ENCODE data around the gene LPAR2.
"Not testable (repeated sequence)": the region's sequence is repeated elsewhere in the genome, so short reads cannot be mapped to it uniquely, and the experiment has no call there.

The LPAR2 gene

DNA sequence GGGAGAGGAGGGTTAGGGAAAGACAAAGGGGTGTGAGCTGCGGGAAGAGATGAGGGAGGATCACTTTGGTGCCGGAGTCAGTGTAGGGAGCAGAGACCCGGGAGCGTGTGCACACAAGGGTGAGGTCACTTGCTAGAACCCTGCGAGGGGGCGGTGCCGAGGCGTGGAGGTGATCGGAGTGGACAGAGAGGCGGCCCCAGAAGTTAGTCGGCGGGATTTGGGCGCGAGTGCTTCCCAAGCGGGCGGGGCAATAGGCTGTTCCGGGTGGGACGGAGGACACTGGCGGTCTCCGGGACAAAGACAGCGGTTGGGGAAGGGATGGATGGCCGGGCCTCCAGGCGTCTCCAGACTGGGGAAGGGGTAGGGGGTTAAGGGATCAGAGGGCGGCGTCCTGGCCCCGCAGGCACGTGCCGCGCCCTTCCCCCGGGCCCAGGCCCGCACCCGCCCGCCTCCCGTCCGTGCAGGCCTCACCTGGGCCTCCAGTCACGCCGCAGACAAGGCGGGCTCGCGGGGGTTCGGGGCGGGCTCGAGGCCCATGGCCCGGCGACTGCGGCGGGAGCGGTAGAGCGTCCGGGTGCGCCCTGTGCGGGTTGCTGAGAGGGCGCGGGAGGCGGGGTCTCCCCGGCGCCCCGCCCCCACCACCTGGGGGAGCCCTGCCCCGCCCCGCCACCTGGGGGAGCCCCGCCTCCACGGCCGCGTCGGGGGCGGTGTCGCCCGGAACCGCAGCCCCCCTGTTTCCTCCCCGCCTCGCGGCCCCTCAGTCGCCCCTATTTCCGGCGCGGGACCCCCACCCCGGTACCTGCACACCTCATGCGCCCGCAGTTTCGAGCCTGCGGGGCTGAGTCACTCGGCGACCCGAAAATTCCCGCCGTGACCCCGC, at the start of gene LPAR2:
TSS of gene LPAR2 (minus strand) at position 600 of the 880 bp plus-strand sequence. CDS start 945 bp downstream, outside the sequence.
- in situ Hi-C loops (cut with HindIII; ENCODE audit: low sequenced_read_pairs): no loop called here

- in situ Hi-C loops (cut with HindIII; ENCODE audit: low sequenced_read_pairs): no loop called here
Measured at GRCh38 chr19:19677579-19677978, 49.6 kb upstream of the LPAR2 start.

GRCh38 chr19:19674315-19674714, 46.3 kb upstream of the LPAR2 start:
- in situ Hi-C loops (cut with HindIII; ENCODE audit: low sequenced_read_pairs): no loop called here

GRCh38 chr19:19672816-19673215, 44.8 kb upstream of the LPAR2 start:
- in situ Hi-C loops (cut with HindIII; ENCODE audit: low sequenced_read_pairs): no loop called here

GRCh38 chr19:19670070-19670551, 42.1 kb upstream of the LPAR2 start:
- in situ Hi-C loops (cut with HindIII; ENCODE audit: low sequenced_read_pairs): no loop called here

DNA sequence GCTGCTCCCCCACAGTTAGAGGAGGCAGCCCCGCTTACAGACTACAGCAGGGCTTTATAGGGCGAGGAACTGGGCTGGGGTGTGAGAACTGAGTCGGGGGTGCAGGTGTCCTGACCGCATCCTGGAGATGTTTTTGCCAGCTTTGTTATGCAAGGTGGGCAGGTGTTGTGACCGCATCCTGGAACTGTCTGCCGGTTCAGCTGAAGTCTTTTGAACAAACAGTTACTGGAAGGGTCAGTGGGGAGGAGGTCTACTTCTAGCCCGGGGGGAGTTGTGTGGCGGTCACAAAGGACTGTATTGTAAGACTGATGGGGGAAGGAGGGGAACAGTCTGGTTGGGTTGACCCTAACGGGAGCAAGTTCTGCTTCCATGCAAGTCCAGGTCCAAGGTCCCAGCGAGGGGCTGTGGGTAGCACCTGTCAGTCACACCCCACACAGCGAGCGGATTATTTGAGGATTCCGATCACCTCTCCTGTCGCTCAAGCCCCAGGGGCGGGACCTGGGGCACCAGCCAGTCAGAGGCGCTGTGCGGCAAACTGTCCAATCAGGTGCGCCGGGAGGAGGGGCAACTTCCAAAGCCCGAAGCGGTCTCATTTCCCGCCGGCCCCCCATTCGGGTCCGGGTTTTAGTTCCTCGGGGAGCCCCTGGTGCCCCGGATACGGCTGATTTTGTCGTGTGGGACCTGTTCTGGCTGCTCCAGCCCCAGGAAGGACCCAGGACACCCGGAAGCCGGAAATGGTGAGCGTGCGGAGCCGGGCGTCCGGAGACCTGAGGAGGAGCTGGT, 40.4 kb upstream of the LPAR2 start, which contains the start of gene ZNF101:
TSS of gene ZNF101 (plus strand) at position 610 of the 783 bp plus-strand sequence. CDS start at position 735, 125 bp downstream.
- in situ Hi-C loops (cut with HindIII; ENCODE audit: low sequenced_read_pairs): no loop called here

- in situ Hi-C loops (cut with HindIII; ENCODE audit: low sequenced_read_pairs): not testable (repeated sequence)
Measured at GRCh38 chr19:19665420-19665948, 37.5 kb upstream of the LPAR2 start.

- in situ Hi-C loops (cut with HindIII; ENCODE audit: low sequenced_read_pairs): loop anchor here (5.0 kb wide), 2 partner anchors 71 to 131 kb away; no protein-coding TSS in a partner anchor
Measured at GRCh38 chr19:19663256-19664120, 35.5 kb upstream of the LPAR2 start, which contains the start of gene ATP13A1. Gene ATP13A1 (minus strand): TSS chr19:19663676. CDS start chr19:19663666, 10 bp downstream.

- in situ Hi-C loops (cut with HindIII; ENCODE audit: low sequenced_read_pairs): loop anchor here (5.0 kb wide), 2 partner anchors 71 to 131 kb away; no protein-coding TSS in a partner anchor
Measured at GRCh38 chr19:19662871-19663255, 34.8 kb upstream of the LPAR2 start.

DNA sequence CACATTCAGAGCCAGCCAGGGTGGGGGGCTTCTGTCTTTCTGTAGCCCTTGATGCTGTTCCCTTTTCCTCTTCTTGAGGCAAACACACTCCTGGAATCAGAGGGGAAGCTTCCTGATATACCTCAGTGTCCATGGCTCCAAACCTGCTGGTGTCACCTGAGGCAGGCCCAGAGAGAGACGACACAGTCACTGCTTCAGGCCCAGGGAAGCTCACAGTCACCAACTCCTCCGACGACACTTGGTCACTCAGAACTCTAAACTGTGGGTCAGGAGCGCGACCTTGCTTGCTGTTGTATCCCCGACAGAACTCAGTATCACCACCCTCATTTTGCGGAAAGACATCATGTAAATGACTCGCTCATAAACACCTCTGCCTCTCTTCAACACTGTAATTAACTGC, 34.3 kb upstream of the LPAR2 start:
- in situ Hi-C loops (cut with HindIII; ENCODE audit: low sequenced_read_pairs): loop anchor here (5.0 kb wide), 2 partner anchors 70 to 130 kb away; no protein-coding TSS in a partner anchor

DNA sequence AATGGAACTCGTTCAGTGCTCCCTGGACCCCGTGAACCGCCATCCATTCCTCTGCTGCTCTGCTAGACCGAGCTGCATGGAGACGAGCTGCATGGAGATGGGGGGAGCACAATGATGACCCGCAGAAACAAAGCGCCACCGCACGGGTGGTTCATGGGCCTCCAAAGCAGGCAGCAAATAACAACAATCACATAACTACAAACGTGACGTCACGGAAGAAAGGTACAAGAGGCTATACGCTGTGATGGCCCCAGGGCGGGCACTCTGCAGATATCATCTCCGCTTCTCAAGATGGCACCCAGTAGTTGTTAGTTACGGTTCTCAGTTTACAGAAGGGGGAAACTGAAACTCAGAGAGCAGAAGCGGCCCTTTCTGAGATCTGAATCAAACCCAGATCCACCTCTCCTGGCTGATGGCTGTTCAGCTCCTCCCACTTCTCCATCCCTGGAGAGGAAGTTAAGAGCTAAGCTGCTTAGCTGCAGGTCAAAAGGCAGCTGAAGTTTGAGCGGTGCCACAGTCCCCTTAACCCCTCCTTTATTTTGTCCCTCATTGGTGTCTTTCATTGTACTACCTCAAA, 33.7 kb upstream of the LPAR2 start:
- in situ Hi-C loops (cut with HindIII; ENCODE audit: low sequenced_read_pairs): loop anchor here (5.0 kb wide), 2 partner anchors 69 to 129 kb away; no protein-coding TSS in a partner anchor

- in situ Hi-C loops (cut with HindIII; ENCODE audit: low sequenced_read_pairs): loop anchor here (5.0 kb wide), 2 partner anchors 69 to 129 kb away; no protein-coding TSS in a partner anchor
Measured at GRCh38 chr19:19661141-19661674, 33.2 kb upstream of the LPAR2 start.

DNA sequence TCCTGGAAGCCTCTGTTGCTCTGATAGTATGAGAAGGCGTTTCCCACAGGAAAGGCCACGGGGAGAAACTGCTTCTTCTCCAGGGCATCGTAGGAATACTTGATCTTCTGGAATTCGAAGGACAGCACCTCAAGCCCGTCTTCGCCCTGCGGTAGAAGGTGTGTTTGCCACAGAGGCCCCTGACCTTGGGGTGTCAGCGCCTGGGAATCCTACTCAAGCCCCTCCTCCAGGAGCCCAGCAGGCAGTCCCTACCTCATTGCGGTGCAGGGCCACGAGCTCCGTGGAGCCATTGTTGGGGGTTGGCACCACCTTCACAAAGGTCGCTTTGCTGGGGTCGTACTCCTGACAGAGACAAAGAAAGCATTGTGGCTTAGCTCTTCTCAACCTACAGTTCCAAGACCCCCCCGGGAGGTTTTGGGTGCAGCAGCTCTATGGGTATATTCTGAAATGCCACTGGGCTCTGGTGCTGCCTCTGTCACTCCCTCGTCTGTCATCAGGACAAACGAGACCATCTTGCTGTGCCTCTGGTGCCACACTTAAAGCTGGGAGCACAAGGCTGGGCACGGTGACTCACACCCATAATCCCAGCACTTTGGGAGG, 31.7 kb upstream of the LPAR2 start:
- in situ Hi-C loops (cut with HindIII; ENCODE audit: low sequenced_read_pairs): loop anchor here (5.0 kb wide), 2 partner anchors 67 to 127 kb away; no protein-coding TSS in a partner anchor

- in situ Hi-C loops (cut with HindIII; ENCODE audit: low sequenced_read_pairs): no loop called here
Measured at GRCh38 chr19:19657397-19657783, 29.4 kb upstream of the LPAR2 start.

- in situ Hi-C loops (cut with HindIII; ENCODE audit: low sequenced_read_pairs): no loop called here
Measured at GRCh38 chr19:19656451-19657396, 28.7 kb upstream of the LPAR2 start.

- in situ Hi-C loops (cut with HindIII; ENCODE audit: low sequenced_read_pairs): no loop called here
Measured at GRCh38 chr19:19655641-19656343, 27.8 kb upstream of the LPAR2 start.

- in situ Hi-C loops (cut with HindIII; ENCODE audit: low sequenced_read_pairs): no loop called here
Measured at GRCh38 chr19:19655051-19655594, 27.1 kb upstream of the LPAR2 start.
